CD4-positive, alpha-beta T cell (primary cell): ENCODE results near the gene STARD8. TPM values are rescaled to one million over a fixed set of nuclear protein-coding genes. Genes with fewer than 3 reads are reported as not detected.

ENCODE experiments used
- ATAC-seq: fragments of 200-7000 bp; cut with Tn5 transposase; one replicate; pipeline ENCODE4 v1.10.0; 2022; ENCODE audit warnings: mild to moderate bottlenecking; ENCODE audit not compliant: poor library complexity
- CTCF ChIA-PET: fragments of 350-600 bp; sonication (Branson Sonifier 250); formaldehyde crosslinking; loops from one replicate; lab custom pipeline; 2021; ENCODE audit warnings: antibody characterized with exemption, inconsistent platforms; lab: Charles Lee
- POLR2A ChIA-PET: fragments of 350-600 bp; sonication (Branson Sonifier 250); formaldehyde crosslinking; loops from one replicate; lab custom pipeline; 2021; ENCODE audit warnings: antibody characterized with exemption, inconsistent platforms; lab: Charles Lee
- DNase-seq, 14 experiments: peaks; one replicate each; pipeline ENCODE4 v3.0.0-alpha.2; 2013 to 2020; ENCODE audit warnings: mixed read lengths in 2 of 14
- H3K27ac ChIP-seq, 2 donors: one replicate each; pipeline versions ENCODE4 v1.5.1 to v1.7.0; 2013; ENCODE audit warnings: low read length in 2 of 2, low read depth in 1 of 2, mild to moderate bottlenecking in 1 of 2
- H3K27me3 ChIP-seq, 2 experiments: 1 replicate in 1 of 2; 2 replicates in 1 of 2; pipeline versions ENCODE4 v1.6.1 to v1.7.0; 2013; ENCODE audit warnings: low read length in 2 of 2, control low read depth in 1 of 2, mild to moderate bottlenecking in 1 of 2, moderate library complexity in 1 of 2; ENCODE audit not compliant: insufficient read depth in 2 of 2, control insufficient read depth in 1 of 2
- H3K36me3 ChIP-seq: one replicate; pipeline ENCODE4 v1.6.1; 2013; ENCODE audit warnings: low read length, control low read depth; ENCODE audit not compliant: insufficient read depth
- H3K4me1 ChIP-seq: one replicate; pipeline ENCODE4 v1.6.1; 2013; ENCODE audit warnings: low read length, control low read depth; ENCODE audit not compliant: insufficient read depth
- H3K4me3 ChIP-seq: one replicate; pipeline ENCODE4 v1.5.1; 2013; ENCODE audit warnings: mild to moderate bottlenecking, low read length, moderate library complexity
- H3K9me3 ChIP-seq, 2 experiments: 1 replicate in 1 of 2; 2 replicates in 1 of 2; pipeline versions ENCODE4 v1.6.1 to v1.7.0; 2013; ENCODE audit warnings: low read length in 2 of 2, mild to moderate bottlenecking in 2 of 2, control low read depth in 1 of 2, moderate library complexity in 1 of 2; ENCODE audit not compliant: control insufficient read depth in 1 of 2, insufficient read depth in 1 of 2
- H3K27ac Mint-ChIP-seq: one replicate; pipeline ENCODE4 v1.8.0; 2020; ENCODE audit warnings: mixed read lengths
- H3K27me3 Mint-ChIP-seq: one replicate; pipeline ENCODE4 v1.8.0; 2021; ENCODE audit warnings: mixed read lengths
- H3K36me3 Mint-ChIP-seq: one replicate; pipeline ENCODE4 v1.8.0; 2021; ENCODE audit warnings: low read depth, mixed read lengths
- H3K4me1 Mint-ChIP-seq: one replicate; pipeline ENCODE4 v1.8.0; 2021; ENCODE audit warnings: low read depth, mixed read lengths
- H3K4me3 Mint-ChIP-seq: one replicate; pipeline ENCODE4 v1.8.0; 2020; ENCODE audit warnings: mild to moderate bottlenecking, mixed read lengths
- H3K9me3 Mint-ChIP-seq: one replicate; pipeline ENCODE4 v1.8.0; 2020; ENCODE audit warnings: mixed read lengths
- CTCF ChIP-seq: fragments of 200-600 bp; IDR thresholded peaks from one replicate; pipeline ENCODE4 v1.8.0; 2022; ENCODE audit warnings: antibody characterized with exemption, mild to moderate bottlenecking
- intact Hi-C, 2 experiments: fragments of 100-400 bp; cut with DNase I in 1 of 2; cut with micrococcal nuclease in 1 of 2; formaldehyde crosslinking; loops; one replicate each; pipeline versions ENCODE4 v1.15.1 to v1.9.0; 2023 to 2025; cut with DNase I, micrococcal nuclease
- total RNA-seq, 174 experiments: library from RNA in 2 of 174; stranded (reverse) in 2 of 174; gene quantifications; one replicate each; pipeline ENCODE4 v1.2.3 and lab custom pipeline; 2021 to 2026

STARD8 gene
- total RNA-seq, 2 experiments from 2014 or later, result 0.22 to 0.25 TPM

- peaks cover 0 to 5% of the 10 kb centered on the region in 2 experiments for H3K27me3 ChIP-seq
- TF ChIP-seq CTCF, result no peak
- no peak overlapping the region for H3K27ac Mint-ChIP-seq
Observed at GRCh38 chrX:68727696-68728095, 80.2 kb downstream of the STARD8 start.

GRCh38 chrX:68728186-68728585, 80.7 kb downstream of the STARD8 start:
- intact Hi-C loops, result no loop called here
- no peaks in the 10 kb centered on the region for H3K4me1 ChIP-seq
- no peak overlapping the region for H3K27ac Mint-ChIP-seq
- no peaks in the 10 kb centered on the region for H3K36me3 ChIP-seq
- H3K36me3 Mint-ChIP-seq, result no peaks in the 10 kb centered on the region
- no peak overlapping the region for H3K4me3 ChIP-seq
- no peaks in the 10 kb centered on the region for H3K9me3 ChIP-seq
- H3K4me3 Mint-ChIP-seq, result no peak overlapping the region
- no peak for TF ChIP-seq CTCF
- no peaks in the 10 kb centered on the region for H3K9me3 Mint-ChIP-seq
- peaks cover 10% of the 10 kb centered on the region for H3K27me3 Mint-ChIP-seq
- DNase-seq, result no peak
- CTCF ChIA-PET, result no interaction called here
- no peak for ATAC-seq
- POLR2A ChIA-PET, result no interaction called here
- H3K4me1 Mint-ChIP-seq, result no peaks in the 10 kb centered on the region
- H3K27ac ChIP-seq, result no peak overlapping the region
- peaks cover 0 to 10% of the 10 kb centered on the region in 2 experiments for H3K27me3 ChIP-seq

More at GRCh38 chrX:68727696-68728095, 80.2 kb downstream of the STARD8 start:
- no peak for DNase-seq
- Mint-ChIP-seq H3K4me1 (no peaks in the 10 kb centered on the region), H3K27me3 (peaks cover 5% of the 10 kb centered on the region), H3K4me3 (no peak overlapping the region), H3K9me3 (no peaks in the 10 kb centered on the region), H3K36me3 (no peaks in the 10 kb centered on the region)
- POLR2A ChIA-PET, result no interaction called here
- H3K36me3 ChIP-seq, result no peaks in the 10 kb centered on the region
- H3K9me3 ChIP-seq, result no peaks in the 10 kb centered on the region
- H3K27ac ChIP-seq, result no peak overlapping the region
- intact Hi-C loops, result no loop called here
- CTCF ChIA-PET, result no interaction called here
- H3K4me1 ChIP-seq, result no peaks in the 10 kb centered on the region
- no peak for ATAC-seq
- H3K4me3 ChIP-seq, result no peak overlapping the region

- intact Hi-C loops, result loop anchor here in 1 of 2 experiments (5.0 to 10.0 kb wide), 2 partner anchors 656 to 1364 kb away; no protein-coding TSS in a partner anchor
Observed at GRCh38 chrX:68731254-68731653, 83.8 kb downstream of the STARD8 start.

More at GRCh38 chrX:68731254-68731653, 83.8 kb downstream of the STARD8 start:
- Histone ChIP-seq H3K27ac (no peak overlapping the region), H3K36me3 (no peaks in the 10 kb centered on the region), H3K9me3 (no peaks in the 10 kb centered on the region), H3K4me1 (no peaks in the 10 kb centered on the region), H3K4me3 (no peak overlapping the region), H3K27me3 (peaks cover 0 to 11% of the 10 kb centered on the region in 2 experiments)
- H3K27me3 Mint-ChIP-seq, result peaks cover 22% of the 10 kb centered on the region
- DNase-seq, result no peak
- H3K4me1 Mint-ChIP-seq, result no peaks in the 10 kb centered on the region
- no peak overlapping the region for H3K4me3 Mint-ChIP-seq
- ChIA-PET POLR2A (no interaction called here), CTCF (no interaction called here)
- H3K27ac Mint-ChIP-seq, result no peak overlapping the region
- no peaks in the 10 kb centered on the region for H3K36me3 Mint-ChIP-seq
- H3K9me3 Mint-ChIP-seq, result no peaks in the 10 kb centered on the region
- TF ChIP-seq CTCF, result no peak
- no peak for ATAC-seq
